HepG2 (cell line): ENCODE measurements around the gene BSG. TPM values are rescaled to one million over a fixed set of nuclear protein-coding genes. Genes with fewer than 3 reads are reported as not detected.
A peak's percentile ranks its signal among the peaks of the same experiment; 100 is the strongest.

Experiments used
- ARNTL ChIP-seq: sonication (generic); formaldehyde crosslinking; IDR thresholded peaks from 2 replicates; pipeline ENCODE4 v1.4.0; 2020; ENCODE audit warnings: mild to moderate bottlenecking, missing genetic modification reagents
- FLYWCH1 ChIP-seq: sonication (generic); formaldehyde crosslinking; IDR thresholded peaks from 2 replicates; pipeline ENCODE4 v1.8.1; 2023; ENCODE audit warnings: mild to moderate bottlenecking, missing genetic modification reagents
- GATAD1 ChIP-seq: IDR thresholded peaks from 2 replicates; pipeline ENCODE4 v1.6.1; 2016; ENCODE audit warnings: missing genetic modification reagents, missing compliant biosample characterization
- ISL2 ChIP-seq: sonication (generic); formaldehyde crosslinking; IDR thresholded peaks from 2 replicates; pipeline ENCODE4 v1.5.0; 2020; ENCODE audit warnings: missing genetic modification reagents
- KAT7 ChIP-seq: IDR thresholded peaks from 2 replicates; pipeline ENCODE4 v1.6.1; 2018; ENCODE audit warnings: borderline replicate concordance, missing compliant biosample characterization
- MXD4 ChIP-seq: IDR thresholded peaks from 2 replicates; pipeline ENCODE4 v1.6.1; 2016; ENCODE audit warnings: mild to moderate bottlenecking, missing biosample characterization, missing genetic modification reagents
- NFATC3 ChIP-seq: sonication (generic); formaldehyde crosslinking; IDR thresholded peaks from 2 replicates; pipeline ENCODE4 v1.5.1; 2020; ENCODE audit warnings: mild to moderate bottlenecking, missing genetic modification reagents
- RXRA ChIP-seq: sonication (generic); formaldehyde crosslinking; IDR thresholded peaks from 2 replicates; pipeline ENCODE4 v1.5.1; 2020; ENCODE audit warnings: missing genetic modification reagents
- RXRB ChIP-seq: IDR thresholded peaks from 2 replicates; pipeline ENCODE4 v1.6.1; 2016; ENCODE audit warnings: borderline replicate concordance, missing genetic modification reagents, missing compliant biosample characterization
- TBX2 ChIP-seq: sonication (generic); formaldehyde crosslinking; IDR thresholded peaks from 2 replicates; pipeline ENCODE4 v1.5.0; 2020; ENCODE audit warnings: missing genetic modification reagents, mild to moderate bottlenecking, borderline replicate concordance
- TGIF2 ChIP-seq: IDR thresholded peaks from 2 replicates; pipeline ENCODE4 v1.6.1; 2016; ENCODE audit warnings: control low read depth, missing compliant biosample characterization
- UBTF ChIP-seq: sonication (generic); formaldehyde crosslinking; IDR thresholded peaks from 2 replicates; pipeline ENCODE4 v1.4.0; 2020; ENCODE audit warnings: mild to moderate bottlenecking, missing genetic modification reagents
- WIZ ChIP-seq: sonication (generic); formaldehyde crosslinking; IDR thresholded peaks from 2 replicates; pipeline ENCODE4 v1.5.1; 2020; ENCODE audit warnings: mild to moderate bottlenecking, missing genetic modification reagents
- XBP1 ChIP-seq: sonication (generic); formaldehyde crosslinking; IDR thresholded peaks from 2 replicates; pipeline ENCODE4 v1.5.0; 2020; ENCODE audit warnings: missing genetic modification reagents
- ZBTB14 ChIP-seq: sonication (generic); formaldehyde crosslinking; IDR thresholded peaks from 2 replicates; pipeline ENCODE4 v1.4.0; 2020; ENCODE audit warnings: missing genetic modification reagents
- ZC3H13 ChIP-seq: sonication (generic); formaldehyde crosslinking; IDR thresholded peaks from 2 replicates; pipeline ENCODE4 v1.8.1; 2023; ENCODE audit warnings: mild to moderate bottlenecking, missing genetic modification reagents, moderate library complexity
- ZNF232 ChIP-seq: sonication (generic); formaldehyde crosslinking; IDR thresholded peaks from 2 replicates; pipeline ENCODE4 v1.4.0; 2020; ENCODE audit warnings: missing genetic modification reagents, borderline replicate concordance
- ZNF326 ChIP-seq: sonication (generic); formaldehyde crosslinking; IDR thresholded peaks from 2 replicates; pipeline ENCODE4 v1.4.0; 2020; ENCODE audit warnings: missing genetic modification reagents, borderline replicate concordance
- ZNF558 ChIP-seq: sonication (generic); formaldehyde crosslinking; IDR thresholded peaks from 2 replicates; pipeline ENCODE4 v1.9.0; 2022; ENCODE audit warnings: mild to moderate bottlenecking, missing genetic modification reagents, borderline replicate concordance
- ZNF569 ChIP-seq: sonication (generic); formaldehyde crosslinking; IDR thresholded peaks from 2 replicates; pipeline ENCODE4 v1.5.0; 2020; ENCODE audit warnings: mild to moderate bottlenecking, missing genetic modification reagents, moderate library complexity, borderline replicate concordance
- ZNF660 ChIP-seq: sonication (generic); formaldehyde crosslinking; IDR thresholded peaks from 2 replicates; pipeline ENCODE4 v1.5.1; 2020; ENCODE audit warnings: mild to moderate bottlenecking, low read depth, missing genetic modification reagents, borderline replicate concordance
- polyA plus RNA-seq, 8 experiments: library from polyadenylated mRNA; depleted of rRNA in 3 of 8; stranded (reverse) in 7 of 8; unstranded in 1 of 8; fragments of >200 nt; fragmentation: Illumina TruSeq in 4 of 8; extraction: Trizol in 4 of 8; gene quantifications; 2 replicates each; pipeline versions ENCODE4 v1.2.1 to v1.2.3, GENCODE V29; 2011 to 2016; ENCODE audit warnings: low read depth in 4 of 8, missing spikeins in 1 of 8, mixed read lengths in 1 of 8; ENCODE audit not compliant: insufficient read depth in 1 of 8
- total RNA-seq, 5 experiments: library from RNA; depleted of rRNA; stranded (reverse); fragments of >200 nt; fragmentation: Illumina TruSeq; extraction: Trizol; gene quantifications; 2 replicates each; pipeline ENCODE4 v1.2.3, GENCODE V29; 2016; ENCODE audit warnings: low read depth in 1 of 5
- TF ChIP-seq, protein P1 (sequence below): sonication (generic); formaldehyde crosslinking; IDR thresholded peaks from 2 replicates; pipeline ENCODE4 v1.8.1; 2023; ENCODE audit warnings: mild to moderate bottlenecking, inconsistent platforms, moderate library complexity, missing genetic modification reagents, borderline replicate concordance
- TF ChIP-seq, protein P2 (sequence below): sonication (generic); formaldehyde crosslinking; IDR thresholded peaks from 2 replicates; pipeline ENCODE4 v1.5.0; 2020; ENCODE audit warnings: mild to moderate bottlenecking, missing genetic modification reagents, moderate library complexity

Gene BSG
- total and polyA plus RNA-seq, 2 of the 13 experiments (the other 11 are each of a cell fraction or from before 2014, with no cell fraction given): 309 to 754 TPM

DNA sequence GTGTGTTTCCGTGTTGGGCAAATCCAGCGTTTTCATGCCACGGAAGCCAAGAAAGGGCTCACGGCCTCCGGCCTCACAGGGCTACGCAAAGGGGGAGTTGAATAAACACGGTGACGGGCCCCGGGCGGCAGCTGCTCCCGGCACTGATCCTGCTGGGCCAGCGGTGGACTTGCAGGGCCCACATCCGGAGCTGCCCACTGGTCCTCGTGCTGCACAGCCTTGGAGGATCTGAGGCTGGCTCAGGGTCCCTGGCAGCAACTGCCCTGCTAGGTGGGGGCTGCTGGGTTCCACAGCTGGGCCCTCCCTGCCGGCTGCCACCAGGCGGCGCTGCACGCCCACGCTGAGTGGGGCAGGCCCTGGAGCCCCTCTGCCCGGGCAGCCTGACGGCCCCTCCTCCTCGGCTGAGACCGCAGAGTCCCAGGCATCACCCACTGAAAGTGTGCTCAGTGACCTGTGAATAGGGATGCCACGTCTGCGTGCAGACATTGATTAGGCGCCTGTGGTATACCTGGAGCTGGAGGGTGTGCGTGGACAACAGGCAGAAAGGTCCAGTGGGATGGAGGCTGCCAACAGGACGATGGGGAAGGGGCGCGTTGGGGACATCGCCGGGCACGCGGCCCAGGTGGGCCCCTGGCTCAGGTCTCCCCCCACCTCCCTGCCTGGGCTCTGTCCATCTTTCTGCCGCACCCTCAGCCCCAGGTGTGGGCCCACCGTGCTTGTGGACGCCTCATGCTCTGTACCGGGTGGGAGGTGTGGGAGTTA is 12.0 kb downstream of the BSG start (continued):
- 0 out of 2 replicates have a peak, but pooled peaks have one; percentile 23 for TF ChIP-seq RXRB (CRISPR knock-in tag)
- TF ChIP-seq RXRA (CRISPR knock-in tag): peak; percentile 25; the same call in 1 of the 2 replicates
- TF ChIP-seq ZNF660: 0 out of 2 replicates have a peak, but pooled peaks have one; percentile 28
- TF ChIP-seq ZNF232 (CRISPR knock-in tag): peak; percentile 40; the same call in 1 of the 2 replicates
- TF ChIP-seq MXD4: peak; percentile 60; the same call in 1 of the 2 replicates
- TF ChIP-seq ZBTB14 (CRISPR knock-in tag): peak; percentile 29; the same call in 1 of the 2 replicates
- TF ChIP-seq UBTF: peak; percentile 55
- no peak for TF ChIP-seq WIZ
- TF ChIP-seq ZNF569 (CRISPR knock-in tag): no peak
- 0 out of 2 replicates have a peak, but pooled peaks have one; percentile 62 for TF ChIP-seq TGIF2
- TF ChIP-seq KAT7 (CRISPR knock-in tag): peak; percentile 49; the same call in 1 of the 2 replicates
- TF ChIP-seq GATAD1: peak; percentile 64; the same call in 1 of the 2 replicates
- TF ChIP-seq TBX2: peak; percentile 67
- no peak for TF ChIP-seq FLYWCH1 (CRISPR knock-in tag)
- no peak for TF ChIP-seq XBP1
- TF ChIP-seq, protein P1, sequence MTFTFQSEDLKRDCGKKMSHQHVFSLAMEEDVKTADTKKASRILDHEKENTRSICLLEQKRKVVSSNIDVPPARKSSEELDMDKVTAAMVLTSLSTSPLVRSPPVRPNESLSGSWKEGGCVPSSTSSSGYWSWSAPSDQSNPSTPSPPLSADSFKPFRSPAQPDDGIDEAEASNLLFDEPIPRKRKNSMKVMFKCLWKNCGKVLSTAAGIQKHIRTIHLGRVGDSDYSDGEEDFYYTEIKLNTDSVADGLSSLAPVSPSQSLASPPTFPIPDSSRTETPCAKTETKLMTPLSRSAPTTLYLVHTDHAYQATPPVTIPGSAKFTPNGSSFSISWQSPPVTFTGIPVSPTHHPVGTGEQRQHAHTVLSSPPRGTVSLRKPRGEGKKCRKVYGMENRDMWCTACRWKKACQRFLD: no peak
- TF ChIP-seq ZNF326 (CRISPR knock-in tag): peak; percentile 98
- TF ChIP-seq, protein P2, sequence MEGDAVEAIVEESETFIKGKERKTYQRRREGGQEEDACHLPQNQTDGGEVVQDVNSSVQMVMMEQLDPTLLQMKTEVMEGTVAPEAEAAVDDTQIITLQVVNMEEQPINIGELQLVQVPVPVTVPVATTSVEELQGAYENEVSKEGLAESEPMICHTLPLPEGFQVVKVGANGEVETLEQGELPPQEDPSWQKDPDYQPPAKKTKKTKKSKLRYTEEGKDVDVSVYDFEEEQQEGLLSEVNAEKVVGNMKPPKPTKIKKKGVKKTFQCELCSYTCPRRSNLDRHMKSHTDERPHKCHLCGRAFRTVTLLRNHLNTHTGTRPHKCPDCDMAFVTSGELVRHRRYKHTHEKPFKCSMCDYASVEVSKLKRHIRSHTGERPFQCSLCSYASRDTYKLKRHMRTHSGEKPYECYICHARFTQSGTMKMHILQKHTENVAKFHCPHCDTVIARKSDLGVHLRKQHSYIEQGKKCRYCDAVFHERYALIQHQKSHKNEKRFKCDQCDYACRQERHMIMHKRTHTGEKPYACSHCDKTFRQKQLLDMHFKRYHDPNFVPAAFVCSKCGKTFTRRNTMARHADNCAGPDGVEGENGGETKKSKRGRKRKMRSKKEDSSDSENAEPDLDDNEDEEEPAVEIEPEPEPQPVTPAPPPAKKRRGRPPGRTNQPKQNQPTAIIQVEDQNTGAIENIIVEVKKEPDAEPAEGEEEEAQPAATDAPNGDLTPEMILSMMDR (CRISPR knock-in tag): peak; percentile 97
- no peak for TF ChIP-seq ARNTL
- no peak for TF ChIP-seq NFATC3 (CRISPR knock-in tag)
- peak; percentile 39; the same call in 1 of the 2 replicates for TF ChIP-seq ISL2 (CRISPR knock-in tag)
- peak; percentile 86; the same call in 1 of the 2 replicates for TF ChIP-seq ZC3H13 (CRISPR knock-in tag)
- TF ChIP-seq ZNF558: 0 out of 2 replicates have a peak, but pooled peaks have one; percentile 52
